GM10248 (cell line): ENCODE measurements around the gene BPIFB6.

Experiments
- CTCF ChIA-PET: fragments of 300-600 bp; sonication (Branson Sonifier 250); formaldehyde crosslinking; extraction: SDS; loops from one replicate; lab custom pipeline; 2021; ENCODE audit warnings: antibody characterized with exemption; lab: Yijun Ruan, JAX
- POLR2A ChIA-PET: fragments of 350-650 bp; sonication (Branson Sonifier 250); formaldehyde crosslinking; extraction: SDS; loops from one replicate; lab custom pipeline; 2020; ENCODE audit warnings: antibody characterized with exemption; lab: Yijun Ruan, JAX
- DNase-seq: peaks from one replicate; pipeline ENCODE4 v3.0.0; 2012; ENCODE audit errors: extremely low spot score
- CTCF ChIP-seq: IDR thresholded peaks from 2 replicates; pipeline ENCODE4 v1.5.1; 2012; ENCODE audit warnings: mild to moderate bottlenecking, low read depth; ENCODE audit errors: extremely low read depth, missing control alignments, control extremely low read depth

BPIFB6 gene

GRCh38 chr20:33022694-33023438, 8.6 kb upstream of the BPIFB6 start:
- no peak for TF ChIP-seq CTCF
- ChIA-PET CTCF (no interaction called here), POLR2A (no interaction called here)
- DNase-seq = no peak

GRCh38 chr20:33023439-33024242, 7.8 kb upstream of the BPIFB6 start:
- ChIA-PET CTCF (interaction anchor here (1.1 kb wide), 1 partner anchor 14 kb away, joined by 3 read pairs; no protein-coding TSS in a partner anchor), POLR2A (no interaction called here)
- TF ChIP-seq CTCF = no peak
- DNase-seq = no peak

GRCh38 chr20:33024243-33024560, 7.2 kb upstream of the BPIFB6 start:
- TF ChIP-seq CTCF = no peak
- ChIA-PET CTCF (interaction anchor here (1.1 kb wide), 1 partner anchor 15 kb away, joined by 3 read pairs; no protein-coding TSS in a partner anchor), POLR2A (no interaction called here)
- DNase-seq = no peak

- POLR2A ChIA-PET = no interaction called here
- DNase-seq = no peak
- no peak for TF ChIP-seq CTCF
- CTCF ChIA-PET = interaction anchor here (1.1 kb wide), 1 partner anchor 15 kb away, joined by 3 read pairs; no protein-coding TSS in a partner anchor
Measured at GRCh38 chr20:33024609-33025317, 6.7 kb upstream of the BPIFB6 start.

GRCh38 chr20:33025318-33025876, 6.1 kb upstream of the BPIFB6 start:
- ChIA-PET CTCF (no interaction called here), POLR2A (no interaction called here)
- DNase-seq = no peak
- TF ChIP-seq CTCF = no peak
